ENCODE data around the gene ZNF74.

DNA sequence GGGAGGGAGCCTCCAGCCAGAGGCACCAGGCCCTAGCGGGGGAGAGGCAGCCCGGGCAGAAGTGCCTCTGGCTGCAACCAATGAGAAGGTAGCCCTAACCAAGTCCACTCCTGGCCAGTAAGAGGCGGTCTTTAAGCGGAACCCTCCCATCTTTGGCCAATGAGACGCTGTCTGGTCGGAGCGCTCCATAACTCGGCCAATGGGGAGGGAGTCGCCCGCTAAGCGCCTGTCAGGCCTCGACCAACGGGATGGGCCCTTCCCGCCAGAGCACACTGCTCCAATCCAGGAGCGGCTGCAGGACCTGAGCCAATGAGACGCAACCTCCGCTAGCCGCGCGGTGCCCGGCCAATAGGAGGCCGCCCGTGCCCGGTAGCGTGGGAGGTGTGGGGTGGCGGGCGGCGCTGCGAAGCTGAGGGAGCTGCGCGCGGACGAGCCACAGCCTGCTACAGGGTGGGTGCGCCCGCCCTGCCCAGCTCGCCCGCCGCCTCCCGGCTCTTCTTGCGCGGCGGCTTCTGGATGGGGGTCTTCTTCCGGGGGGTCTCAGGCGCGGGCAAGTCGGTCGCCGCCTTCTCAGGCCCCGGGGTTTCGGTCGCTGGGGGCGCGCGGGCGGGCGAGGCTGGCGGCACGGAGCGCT, 31.1 kb downstream of the ZNF74 start:
- TF ChIP-seq, protein P1, sequence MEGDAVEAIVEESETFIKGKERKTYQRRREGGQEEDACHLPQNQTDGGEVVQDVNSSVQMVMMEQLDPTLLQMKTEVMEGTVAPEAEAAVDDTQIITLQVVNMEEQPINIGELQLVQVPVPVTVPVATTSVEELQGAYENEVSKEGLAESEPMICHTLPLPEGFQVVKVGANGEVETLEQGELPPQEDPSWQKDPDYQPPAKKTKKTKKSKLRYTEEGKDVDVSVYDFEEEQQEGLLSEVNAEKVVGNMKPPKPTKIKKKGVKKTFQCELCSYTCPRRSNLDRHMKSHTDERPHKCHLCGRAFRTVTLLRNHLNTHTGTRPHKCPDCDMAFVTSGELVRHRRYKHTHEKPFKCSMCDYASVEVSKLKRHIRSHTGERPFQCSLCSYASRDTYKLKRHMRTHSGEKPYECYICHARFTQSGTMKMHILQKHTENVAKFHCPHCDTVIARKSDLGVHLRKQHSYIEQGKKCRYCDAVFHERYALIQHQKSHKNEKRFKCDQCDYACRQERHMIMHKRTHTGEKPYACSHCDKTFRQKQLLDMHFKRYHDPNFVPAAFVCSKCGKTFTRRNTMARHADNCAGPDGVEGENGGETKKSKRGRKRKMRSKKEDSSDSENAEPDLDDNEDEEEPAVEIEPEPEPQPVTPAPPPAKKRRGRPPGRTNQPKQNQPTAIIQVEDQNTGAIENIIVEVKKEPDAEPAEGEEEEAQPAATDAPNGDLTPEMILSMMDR (tag by site-specific recombination; IDR thresholded peaks at IDR 0.05), result no peak
- no peak for TF ChIP-seq SETDB1 (IDR thresholded peaks at IDR 0.05; ENCODE audit: insufficient read length, low read length)
- no peak for TF ChIP-seq ZNF423 (tag by site-specific recombination; IDR thresholded peaks at IDR 0.05)
- TF ChIP-seq ZBTB1 (tag by site-specific recombination; IDR thresholded peaks at IDR 0.05), result no peak
- TF ChIP-seq ZNF670 (tag by site-specific recombination; IDR thresholded peaks at IDR 0.05; ENCODE audit: low read depth), result no peak
- TF ChIP-seq MZF1 (tag by site-specific recombination; IDR thresholded peaks at IDR 0.05; ENCODE audit: borderline replicate concordance), result no peak
- no peak for TF ChIP-seq ZNF184 (tag by site-specific recombination; IDR thresholded peaks at IDR 0.05)
- TF ChIP-seq, protein P2, sequence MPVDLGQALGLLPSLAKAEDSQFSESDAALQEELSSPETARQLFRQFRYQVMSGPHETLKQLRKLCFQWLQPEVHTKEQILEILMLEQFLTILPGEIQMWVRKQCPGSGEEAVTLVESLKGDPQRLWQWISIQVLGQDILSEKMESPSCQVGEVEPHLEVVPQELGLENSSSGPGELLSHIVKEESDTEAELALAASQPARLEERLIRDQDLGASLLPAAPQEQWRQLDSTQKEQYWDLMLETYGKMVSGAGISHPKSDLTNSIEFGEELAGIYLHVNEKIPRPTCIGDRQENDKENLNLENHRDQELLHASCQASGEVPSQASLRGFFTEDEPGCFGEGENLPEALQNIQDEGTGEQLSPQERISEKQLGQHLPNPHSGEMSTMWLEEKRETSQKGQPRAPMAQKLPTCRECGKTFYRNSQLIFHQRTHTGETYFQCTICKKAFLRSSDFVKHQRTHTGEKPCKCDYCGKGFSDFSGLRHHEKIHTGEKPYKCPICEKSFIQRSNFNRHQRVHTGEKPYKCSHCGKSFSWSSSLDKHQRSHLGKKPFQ (tag by site-specific recombination; IDR thresholded peaks at IDR 0.05), result no peak
- TF ChIP-seq ZNF146 (tag by site-specific recombination; IDR thresholded peaks at IDR 0.05), result no peak
- TF ChIP-seq TRIM28 (IDR thresholded peaks at IDR 0.05; ENCODE audit: borderline replicate concordance, low read length), result no peak
- TF ChIP-seq, protein P3, sequence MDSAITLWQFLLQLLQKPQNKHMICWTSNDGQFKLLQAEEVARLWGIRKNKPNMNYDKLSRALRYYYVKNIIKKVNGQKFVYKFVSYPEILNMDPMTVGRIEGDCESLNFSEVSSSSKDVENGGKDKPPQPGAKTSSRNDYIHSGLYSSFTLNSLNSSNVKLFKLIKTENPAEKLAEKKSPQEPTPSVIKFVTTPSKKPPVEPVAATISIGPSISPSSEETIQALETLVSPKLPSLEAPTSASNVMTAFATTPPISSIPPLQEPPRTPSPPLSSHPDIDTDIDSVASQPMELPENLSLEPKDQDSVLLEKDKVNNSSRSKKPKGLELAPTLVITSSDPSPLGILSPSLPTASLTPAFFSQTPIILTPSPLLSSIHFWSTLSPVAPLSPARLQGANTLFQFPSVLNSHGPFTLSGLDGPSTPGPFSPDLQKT (IDR thresholded peaks at IDR 0.05; ENCODE audit: borderline replicate concordance, low read depth, low read length), result no peak
- TF ChIP-seq ZNF747 (tag by site-specific recombination; IDR thresholded peaks at IDR 0.05), result no peak
- no peak for TF ChIP-seq ZBTB21 (tag by site-specific recombination; IDR thresholded peaks at IDR 0.05)
- no peak for TF ChIP-seq ZXDB (tag by site-specific recombination; IDR thresholded peaks at IDR 0.05)

Data from HEK293 (cell line).